Chondrocyte (in vitro differentiated cells): ENCODE data around the gene ZNF407. TPM values are rescaled to one million over a fixed set of nuclear protein-coding genes. Genes with fewer than 3 reads are reported as not detected.

Experiments
- DNase-seq: peaks from one replicate; pipeline ENCODE4 v3.0.0; 2021; ENCODE audit warnings: mixed read lengths, low spot score
- H3K27ac Mint-ChIP-seq: one replicate; pipeline ENCODE4 v1.8.0; 2021; ENCODE audit warnings: mild to moderate bottlenecking, moderate library complexity, mixed read lengths; ENCODE audit not compliant: unreplicated experiment
- H3K27me3 Mint-ChIP-seq: 2 replicates; pipeline ENCODE4 v1.8.0; 2021; ENCODE audit warnings: low read depth, mixed read lengths
- H3K36me3 Mint-ChIP-seq: 2 replicates; pipeline ENCODE4 v1.8.0; 2021; ENCODE audit warnings: low read depth, mixed read lengths
- H3K4me1 Mint-ChIP-seq: 2 replicates; pipeline ENCODE4 v1.8.0; 2021; ENCODE audit warnings: low read depth, mild to moderate bottlenecking, mixed read lengths
- H3K4me3 Mint-ChIP-seq: one replicate; pipeline ENCODE4 v1.8.0; 2021; ENCODE audit warnings: mild to moderate bottlenecking, moderate library complexity, mixed read lengths; ENCODE audit not compliant: unreplicated experiment
- H3K9me3 Mint-ChIP-seq: 2 replicates; pipeline ENCODE4 v1.8.0; 2021; ENCODE audit warnings: low read depth, mixed read lengths
- CTCF ChIP-seq: fragments of 200-600 bp; sonication (generic); IDR thresholded peaks from 2 replicates; pipeline ENCODE4 v1.5.0; 2021; ENCODE audit warnings: antibody characterized with exemption, mild to moderate bottlenecking, moderate library complexity
- total RNA-seq: library from RNA; stranded (reverse); gene quantifications from 3 replicates; pipeline ENCODE4 v1.2.1, GENCODE V29; 2021

Gene ZNF407
- total RNA-seq, 1 donor from 2014 or later, result 10.4 TPM

DNA sequence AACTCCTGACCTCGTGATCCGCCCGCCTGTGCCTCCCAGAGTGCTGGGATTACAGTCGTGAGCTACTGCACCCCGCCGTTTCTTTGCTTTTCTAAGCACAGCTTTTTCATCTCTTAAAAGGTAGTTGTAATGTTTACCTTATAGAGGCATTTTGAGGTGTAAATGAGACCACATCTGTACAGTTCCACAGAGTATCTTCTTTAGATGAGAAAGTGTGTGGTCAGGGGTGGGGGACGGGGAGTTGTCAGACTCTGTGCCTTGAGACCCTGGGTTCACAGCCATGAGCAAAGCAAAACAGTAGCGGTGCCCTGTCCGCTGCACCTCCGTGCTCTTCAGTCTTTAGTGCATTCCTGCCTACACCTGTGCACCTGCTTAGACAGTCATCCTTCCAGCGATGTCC, 251.6 kb downstream of the ZNF407 start:
- no peak for TF ChIP-seq CTCF
- Mint-ChIP-seq H3K4me3 (no peak overlapping the region), H3K4me1 (no peaks in the 10 kb centered on the region), H3K9me3 (no peaks in the 10 kb centered on the region), H3K27me3 (no peaks in the 10 kb centered on the region), H3K36me3 (no peaks in the 10 kb centered on the region), H3K27ac (no peak overlapping the region)
- no peak for DNase-seq

GRCh38 chr18:74856434-74856833, 258.8 kb downstream of the ZNF407 start:
- no peak overlapping the region for H3K4me3 Mint-ChIP-seq
- no peaks in the 10 kb centered on the region for H3K36me3 Mint-ChIP-seq
- H3K27ac Mint-ChIP-seq, result no peak overlapping the region
- no peak for DNase-seq
- H3K27me3 Mint-ChIP-seq, result no peaks in the 10 kb centered on the region
- no peaks in the 10 kb centered on the region for H3K4me1 Mint-ChIP-seq
- H3K9me3 Mint-ChIP-seq, result no peaks in the 10 kb centered on the region
- TF ChIP-seq CTCF, result no peak

DNA sequence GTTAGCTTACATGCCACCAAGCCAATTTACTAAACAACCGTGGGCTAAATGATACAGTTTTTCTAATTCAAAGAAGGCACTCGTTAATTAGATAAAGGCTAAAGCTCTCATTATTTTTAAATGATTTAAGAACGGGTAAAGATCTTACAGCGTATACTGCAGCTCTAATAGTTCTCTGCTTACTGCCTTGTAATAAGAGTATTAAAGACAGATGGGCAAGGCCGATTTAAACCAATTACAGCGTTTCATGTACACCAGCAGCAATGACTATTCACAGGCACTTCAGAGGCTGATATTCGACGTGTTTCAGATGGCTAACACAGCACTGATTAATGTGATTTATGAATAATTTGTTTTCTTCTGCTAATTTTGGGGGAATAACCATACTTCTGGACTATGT, 259.3 kb downstream of the ZNF407 start:
- no peaks in the 10 kb centered on the region for H3K9me3 Mint-ChIP-seq
- H3K4me1 Mint-ChIP-seq, result no peaks in the 10 kb centered on the region
- no peaks in the 10 kb centered on the region for H3K27me3 Mint-ChIP-seq
- H3K36me3 Mint-ChIP-seq, result no peaks in the 10 kb centered on the region
- TF ChIP-seq CTCF, result no peak
- H3K27ac Mint-ChIP-seq, result no peak overlapping the region
- no peak for DNase-seq
- no peak overlapping the region for H3K4me3 Mint-ChIP-seq

GRCh38 chr18:74857901-74858300, 260.2 kb downstream of the ZNF407 start:
- TF ChIP-seq CTCF, result no peak
- H3K36me3 Mint-ChIP-seq, result no peaks in the 10 kb centered on the region

DNA sequence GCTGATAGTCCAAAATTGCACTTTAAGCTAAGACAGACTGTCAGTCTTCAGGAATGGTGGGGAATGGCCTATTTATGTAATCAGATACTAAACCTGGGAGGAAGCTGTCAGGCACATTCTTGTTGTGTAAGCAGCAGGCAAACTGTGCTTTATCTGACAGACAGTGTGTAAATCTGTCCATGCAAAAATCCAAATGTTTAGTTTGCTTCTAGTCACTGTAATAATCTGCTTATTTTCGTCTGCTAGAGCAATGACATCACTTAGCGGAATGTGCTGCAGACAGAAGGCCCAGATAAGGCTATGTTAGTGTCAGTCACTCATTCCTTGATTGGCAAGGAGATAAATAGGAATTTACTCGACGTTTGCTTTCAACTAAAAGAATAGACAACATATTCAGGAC, 263.5 kb downstream of the ZNF407 start:
- Mint-ChIP-seq H3K27me3 (no peaks in the 10 kb centered on the region), H3K27ac (no peak overlapping the region), H3K9me3 (no peaks in the 10 kb centered on the region), H3K4me1 (no peaks in the 10 kb centered on the region), H3K4me3 (no peak overlapping the region), H3K36me3 (no peaks in the 10 kb centered on the region)
- DNase-seq, result no peak
- no peak for TF ChIP-seq CTCF

More at GRCh38 chr18:74857901-74858300, 260.2 kb downstream of the ZNF407 start:
- Mint-ChIP-seq H3K27ac (no peak overlapping the region), H3K27me3 (no peaks in the 10 kb centered on the region), H3K9me3 (no peaks in the 10 kb centered on the region), H3K4me3 (no peak overlapping the region), H3K4me1 (no peaks in the 10 kb centered on the region)
- no peak for DNase-seq
